Ishikawa (cell line): Measurements from ENCODE around the gene GADD45B.
A peak's percentile ranks its signal among the peaks of the same experiment; 100 is the strongest.

Experiments used
- CEBPB ChIP-seq: IDR thresholded peaks from 2 replicates; pipeline ENCODE4 v1.6.1; 2012
- CREB1 ChIP-seq: IDR thresholded peaks from 2 replicates; pipeline ENCODE4 v1.6.1; 2012; ENCODE audit warnings: low read depth
- EGR1 ChIP-seq: IDR thresholded peaks from 2 replicates; pipeline ENCODE4 v1.6.1; 2012
- EP300 ChIP-seq: IDR thresholded peaks from 2 replicates; pipeline ENCODE4 v1.6.1; 2012; ENCODE audit warnings: borderline replicate concordance
- FOXM1 ChIP-seq: IDR thresholded peaks from 2 replicates; pipeline ENCODE4 v1.6.1; 2012; ENCODE audit warnings: low read depth, borderline replicate concordance
- RAD21 ChIP-seq: IDR thresholded peaks from 2 replicates; pipeline ENCODE4 v1.6.1; 2012; ENCODE audit warnings: low read depth
- TAF1 ChIP-seq: IDR thresholded peaks from 2 replicates; pipeline ENCODE4 v1.6.1; 2012; ENCODE audit warnings: low read depth, mild to moderate bottlenecking
- TCF12 ChIP-seq: IDR thresholded peaks from 2 replicates; pipeline ENCODE4 v1.6.1; 2012; ENCODE audit warnings: low read depth
- TEAD4 ChIP-seq: IDR thresholded peaks from 2 replicates; pipeline ENCODE4 v1.6.1; 2012
- YY1 ChIP-seq: IDR thresholded peaks from 2 replicates; pipeline ENCODE4 v1.6.1; 2012; ENCODE audit warnings: low read depth
- ZBTB7A ChIP-seq: IDR thresholded peaks from 2 replicates; pipeline ENCODE4 v1.6.1; 2012; ENCODE audit warnings: low read depth
- TF ChIP-seq, protein P1 (sequence below): IDR thresholded peaks from 2 replicates; pipeline ENCODE4 v1.6.1; 2012
- TF ChIP-seq, protein P2 (sequence below): IDR thresholded peaks from 2 replicates; pipeline ENCODE4 v1.6.1; 2012; ENCODE audit warnings: low read depth, mild to moderate bottlenecking

Gene GADD45B

DNA sequence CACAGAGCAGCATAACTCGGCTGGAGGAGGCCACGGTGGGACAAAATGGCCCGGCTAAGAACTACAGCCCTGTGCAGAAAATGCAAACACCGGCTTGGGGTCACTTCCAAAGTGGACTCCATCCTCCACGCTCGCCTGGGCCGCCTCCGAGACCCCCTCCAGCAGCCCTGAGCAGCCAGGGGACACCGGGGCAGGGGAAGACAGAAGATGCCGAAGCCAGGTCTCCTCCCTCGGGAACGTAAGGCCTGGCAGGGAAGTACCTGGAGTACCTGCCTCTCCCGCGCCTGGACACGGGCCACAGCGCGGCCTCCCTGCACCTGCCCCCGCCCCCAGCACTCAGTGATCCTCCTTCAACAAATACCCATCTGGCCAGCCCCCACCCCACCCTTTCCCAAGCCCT lies 24.2 kb upstream of the GADD45B start:
- TF ChIP-seq TAF1 (no peak), TCF12 (no peak), TEAD4 (no peak), CEBPB (no peak), EP300 (no peak), ZBTB7A (no peak), RAD21 (no peak), FOXM1 (no peak)
- TF ChIP-seq, protein P1, sequence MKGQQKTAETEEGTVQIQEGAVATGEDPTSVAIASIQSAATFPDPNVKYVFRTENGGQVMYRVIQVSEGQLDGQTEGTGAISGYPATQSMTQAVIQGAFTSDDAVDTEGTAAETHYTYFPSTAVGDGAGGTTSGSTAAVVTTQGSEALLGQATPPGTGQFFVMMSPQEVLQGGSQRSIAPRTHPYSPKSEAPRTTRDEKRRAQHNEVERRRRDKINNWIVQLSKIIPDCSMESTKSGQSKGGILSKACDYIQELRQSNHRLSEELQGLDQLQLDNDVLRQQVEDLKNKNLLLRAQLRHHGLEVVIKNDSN = no peak
- TF ChIP-seq, protein P2, sequence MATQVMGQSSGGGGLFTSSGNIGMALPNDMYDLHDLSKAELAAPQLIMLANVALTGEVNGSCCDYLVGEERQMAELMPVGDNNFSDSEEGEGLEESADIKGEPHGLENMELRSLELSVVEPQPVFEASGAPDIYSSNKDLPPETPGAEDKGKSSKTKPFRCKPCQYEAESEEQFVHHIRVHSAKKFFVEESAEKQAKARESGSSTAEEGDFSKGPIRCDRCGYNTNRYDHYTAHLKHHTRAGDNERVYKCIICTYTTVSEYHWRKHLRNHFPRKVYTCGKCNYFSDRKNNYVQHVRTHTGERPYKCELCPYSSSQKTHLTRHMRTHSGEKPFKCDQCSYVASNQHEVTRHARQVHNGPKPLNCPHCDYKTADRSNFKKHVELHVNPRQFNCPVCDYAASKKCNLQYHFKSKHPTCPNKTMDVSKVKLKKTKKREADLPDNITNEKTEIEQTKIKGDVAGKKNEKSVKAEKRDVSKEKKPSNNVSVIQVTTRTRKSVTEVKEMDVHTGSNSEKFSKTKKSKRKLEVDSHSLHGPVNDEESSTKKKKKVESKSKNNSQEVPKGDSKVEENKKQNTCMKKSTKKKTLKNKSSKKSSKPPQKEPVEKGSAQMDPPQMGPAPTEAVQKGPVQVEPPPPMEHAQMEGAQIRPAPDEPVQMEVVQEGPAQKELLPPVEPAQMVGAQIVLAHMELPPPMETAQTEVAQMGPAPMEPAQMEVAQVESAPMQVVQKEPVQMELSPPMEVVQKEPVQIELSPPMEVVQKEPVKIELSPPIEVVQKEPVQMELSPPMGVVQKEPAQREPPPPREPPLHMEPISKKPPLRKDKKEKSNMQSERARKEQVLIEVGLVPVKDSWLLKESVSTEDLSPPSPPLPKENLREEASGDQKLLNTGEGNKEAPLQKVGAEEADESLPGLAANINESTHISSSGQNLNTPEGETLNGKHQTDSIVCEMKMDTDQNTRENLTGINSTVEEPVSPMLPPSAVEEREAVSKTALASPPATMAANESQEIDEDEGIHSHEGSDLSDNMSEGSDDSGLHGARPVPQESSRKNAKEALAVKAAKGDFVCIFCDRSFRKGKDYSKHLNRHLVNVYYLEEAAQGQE = no peak

DNA sequence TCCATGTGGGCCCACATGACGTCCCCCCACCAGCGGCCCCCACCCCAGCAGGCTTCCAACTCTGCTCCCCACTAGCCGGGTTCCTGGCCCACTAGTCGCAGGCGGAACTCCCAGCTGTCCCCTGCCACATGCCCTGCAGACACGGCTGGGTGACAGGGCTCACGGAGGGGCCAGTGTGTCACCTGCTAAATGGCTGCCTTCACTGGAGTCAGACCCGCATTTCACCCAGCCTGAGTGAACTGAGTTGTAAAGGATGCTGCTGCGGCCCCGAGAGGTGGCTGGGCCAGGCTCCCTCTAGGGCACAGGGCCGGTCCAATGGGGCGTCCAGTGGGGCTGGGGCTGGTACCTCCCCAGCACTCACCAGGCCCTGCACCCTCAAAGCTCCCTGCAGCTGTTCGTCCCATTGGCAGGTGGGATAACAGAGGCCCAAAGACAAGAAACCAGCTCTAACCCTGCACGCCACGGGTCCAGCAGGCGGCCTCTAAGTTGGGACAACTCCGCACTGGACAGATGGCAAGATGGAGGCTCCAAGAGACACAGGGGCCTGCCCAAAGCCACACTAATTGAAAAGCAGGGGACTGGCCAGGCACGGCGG lies 22.4 kb upstream of the GADD45B start:
- TF ChIP-seq CREB1 (no peak), ZBTB7A (no peak)
- TF ChIP-seq, protein P2 = no peak

DNA sequence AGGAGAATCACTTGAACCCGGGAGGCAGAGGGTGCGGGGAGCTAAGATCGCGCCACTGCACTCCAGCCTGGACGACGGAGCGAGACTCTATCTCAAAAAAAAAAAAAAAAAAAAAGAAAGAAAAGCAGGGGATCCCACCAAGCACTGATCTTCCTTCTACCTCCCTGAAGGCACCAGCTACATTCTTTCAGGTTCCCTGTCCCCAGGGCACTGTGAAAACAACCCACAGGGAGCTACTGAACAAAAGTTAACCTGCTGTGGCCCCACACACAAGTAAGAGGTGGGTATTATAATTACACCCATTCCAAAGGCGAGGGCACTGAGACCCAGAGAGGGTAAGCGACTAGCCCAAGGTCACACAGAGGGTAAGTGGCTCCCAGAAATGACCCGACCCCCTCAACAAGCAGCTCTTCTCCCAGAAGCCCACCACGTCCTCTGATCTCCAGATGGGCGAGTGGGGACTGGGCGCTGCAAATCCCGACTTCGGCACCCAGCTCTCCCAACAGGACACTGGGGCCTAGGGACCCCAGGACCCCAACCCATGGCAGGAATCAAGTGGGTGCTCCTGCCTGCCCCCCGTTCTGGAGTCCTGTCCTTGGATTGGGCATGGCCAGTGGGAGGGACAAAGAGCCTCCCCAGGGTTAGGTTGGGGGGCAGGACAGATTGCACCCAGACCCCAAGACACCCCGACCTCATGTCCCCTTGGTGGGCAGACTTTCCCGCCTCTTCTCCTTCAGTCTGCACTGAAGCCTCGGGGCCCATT lies 21.5 kb upstream of the GADD45B start:
- TF ChIP-seq, protein P2 = no peak
- no peak for TF ChIP-seq CREB1
- TF ChIP-seq TEAD4 = no peak
- TF ChIP-seq, protein P1 = no peak
- TF ChIP-seq ZBTB7A = peak; percentile 60; the same call in 1 of the 2 replicates

DNA sequence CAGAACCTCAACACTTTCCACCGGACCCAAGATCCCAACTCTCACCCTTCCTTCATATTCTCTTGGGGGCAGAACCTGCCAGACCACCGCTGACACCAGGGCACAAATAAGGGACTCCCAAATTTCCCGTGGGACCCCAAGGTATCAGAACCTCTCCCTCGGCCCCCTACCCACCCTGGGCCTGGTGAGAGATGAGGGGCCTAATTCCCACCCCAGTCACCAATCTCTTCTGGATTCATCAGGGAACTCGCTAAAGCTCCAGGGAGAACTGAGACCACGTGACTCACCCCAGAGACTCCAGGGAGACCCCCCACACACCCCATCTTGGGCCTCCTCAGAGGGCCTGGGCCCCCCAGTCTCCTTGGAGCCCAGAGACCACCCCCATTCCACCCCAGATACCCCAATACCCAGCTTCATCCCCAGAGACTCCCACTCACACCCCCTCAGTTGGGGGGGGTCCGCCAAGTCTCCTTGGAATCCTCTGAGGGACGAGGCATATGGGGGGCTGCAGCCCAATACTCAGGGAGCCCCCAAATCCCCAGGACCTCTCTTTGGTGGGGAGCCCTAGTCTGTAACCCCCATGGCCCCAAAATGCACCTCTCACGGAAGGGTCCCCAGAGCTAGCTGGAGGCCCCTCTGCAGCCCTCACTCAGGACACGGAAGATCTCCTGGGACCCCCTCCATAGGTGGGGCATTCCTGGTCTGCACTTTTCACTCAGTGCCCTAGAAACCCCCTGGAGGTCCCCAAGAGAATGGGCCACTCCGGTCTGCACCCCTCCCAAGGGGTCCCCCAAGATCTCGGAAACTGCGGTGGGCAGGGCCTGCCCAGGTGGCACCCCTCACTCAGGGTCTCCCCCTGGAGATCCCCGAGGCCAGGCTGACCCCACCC lies 20.7 kb upstream of the GADD45B start:
- no peak for TF ChIP-seq RAD21
- TF ChIP-seq, protein P1 = no peak
- TF ChIP-seq TEAD4 = no peak
- no peak for TF ChIP-seq EP300
- TF ChIP-seq TAF1 = no peak
- TF ChIP-seq EGR1 = no peak
- TF ChIP-seq, protein P2 = no peak
- no peak for TF ChIP-seq FOXM1
- TF ChIP-seq ZBTB7A = no peak
- TF ChIP-seq YY1 = no peak
- TF ChIP-seq TCF12 = no peak
- no peak for TF ChIP-seq CREB1
